Peyer's patch (tissue), 4 donors: ENCODE data around the gene CETP.

ENCODE experiments used
- CTCF ChIP-seq, 6 experiments: fragments of 450-650 bp in 4 of 6; fragments of 200-600 bp in 2 of 6; sonication (generic) in 1 of 6; IDR thresholded peaks; one replicate each; pipeline ENCODE4 v1.5.1; 2017 to 2019; ENCODE audit warnings: antibody characterized with exemption in 6 of 6, mild to moderate bottlenecking in 3 of 6, moderate library complexity in 1 of 6
- POLR2A ChIP-seq, 2 donors: fragments of 450-650 bp; IDR thresholded peaks; one replicate each; pipeline ENCODE4 v1.5.1; 2017; ENCODE audit warnings: antibody characterized with exemption in 2 of 2, mild to moderate bottlenecking in 2 of 2, moderate library complexity in 2 of 2

GRCh38 chr16:56941092-56941491 lies 20.7 kb upstream of the CETP start:
- TF ChIP-seq POLR2A (IDR thresholded peaks at IDR 0.05), result no peak
- TF ChIP-seq CTCF (IDR thresholded peaks at IDR 0.05), result no peak
